ENCODE measurements around the gene TIMP1. TPM values are rescaled to one million over a fixed set of nuclear protein-coding genes. Genes with fewer than 3 reads are reported as not detected.

Gene TIMP1
- total and polyA plus RNA-seq, 4 donors: 775 to 3,088 (median 1,544) TPM

- Histone ChIP-seq H3K4me1 (ENCODE audit: control insufficient read depth in 1 of 2, insufficient read depth in 2 of 2, low read length in 2 of 2) (no peaks in the 10 kb centered on the region), H3K4me3 (ENCODE audit: low read length in 2 of 2) (no peak overlapping the region), H3K9me3 (ENCODE audit: control insufficient read depth, low read length) (no peaks in the 10 kb centered on the region), H3K36me3 (ENCODE audit: control insufficient read depth in 1 of 2, insufficient read depth in 2 of 2, low read length in 1 of 2) (no peaks in the 10 kb centered on the region), H3K27ac (ENCODE audit: low read depth in 1 of 2, low read length in 2 of 2) (no peak overlapping the region), H3K27me3 (ENCODE audit: control insufficient read depth in 1 of 2, insufficient read depth in 2 of 2, low read length in 1 of 2) (no peaks in the 10 kb centered on the region)
- intact Hi-C loops (cut with DNase I): no loop called here
- ATAC-seq (ENCODE audit: low FRiP score): no peak
- 15 to 46% methylated on average over 3 of the region's 3 CpGs for WGBS, 2 donors
- DNase-seq: no peak
Measured at GRCh38 chrX:47577901-47578300, 4.3 kb upstream of the TIMP1 start.

GRCh38 chrX:47578692-47579091 is 3.5 kb upstream of the TIMP1 start:
- H3K36me3 ChIP-seq (ENCODE audit: control insufficient read depth in 1 of 2, insufficient read depth in 2 of 2, low read length in 1 of 2): no peaks in the 10 kb centered on the region
- intact Hi-C loops (cut with DNase I): no loop called here
- 56 to 59% methylated on average over 16 of the region's 16 CpGs for WGBS, 2 donors
- H3K4me1 ChIP-seq (ENCODE audit: control insufficient read depth in 1 of 2, insufficient read depth in 2 of 2, low read length in 2 of 2): no peaks in the 10 kb centered on the region
- H3K4me3 ChIP-seq (ENCODE audit: low read length in 2 of 2): no peak overlapping the region
- no peaks in the 10 kb centered on the region for H3K27me3 ChIP-seq (ENCODE audit: control insufficient read depth in 1 of 2, insufficient read depth in 2 of 2, low read length in 1 of 2)
- no peak for ATAC-seq (ENCODE audit: low FRiP score)
- H3K9me3 ChIP-seq (ENCODE audit: control insufficient read depth, low read length): no peaks in the 10 kb centered on the region
- H3K27ac ChIP-seq (ENCODE audit: low read depth in 1 of 2, low read length in 2 of 2): no peak overlapping the region
- no peak for DNase-seq

- intact Hi-C loops (cut with DNase I): no loop called here
- Histone ChIP-seq H3K27ac (ENCODE audit: low read depth in 1 of 2, low read length in 2 of 2) (no peak overlapping the region), H3K4me3 (ENCODE audit: low read length in 2 of 2) (no peak overlapping the region), H3K36me3 (ENCODE audit: control insufficient read depth in 1 of 2, insufficient read depth in 2 of 2, low read length in 1 of 2) (no peaks in the 10 kb centered on the region), H3K4me1 (ENCODE audit: control insufficient read depth in 1 of 2, insufficient read depth in 2 of 2, low read length in 2 of 2) (no peaks in the 10 kb centered on the region), H3K27me3 (ENCODE audit: control insufficient read depth in 1 of 2, insufficient read depth in 2 of 2, low read length in 1 of 2) (no peaks in the 10 kb centered on the region), H3K9me3 (ENCODE audit: control insufficient read depth, low read length) (no peaks in the 10 kb centered on the region)
- DNase-seq: peak in 1 of 2 donors; percentile 72
- WGBS, 2 donors: 68 to 69% methylated on average over 9 of the region's 9 CpGs
- ATAC-seq (ENCODE audit: low FRiP score): no peak
Measured at GRCh38 chrX:47579537-47579936, 2.7 kb upstream of the TIMP1 start.

GRCh38 chrX:47583240-47583861 is 1.1 kb downstream of the TIMP1 start:
- no peak for DNase-seq
- WGBS, 2 donors: 52 to 70% methylated on average over 8 of the region's 8 CpGs
- intact Hi-C loops (cut with DNase I): loop anchor here in 1 of 2 donors (10.0 kb wide), 1 partner anchor 61 kb away; no protein-coding TSS in a partner anchor
- ATAC-seq (ENCODE audit: low FRiP score): no peak
- Histone ChIP-seq H3K4me1 (ENCODE audit: control insufficient read depth in 1 of 2, insufficient read depth in 2 of 2, low read length in 2 of 2) (no peaks in the 10 kb centered on the region), H3K27ac (ENCODE audit: low read depth in 1 of 2, low read length in 2 of 2) (peak overlapping the region in 1 of 2 donors; percentile 67), H3K4me3 (ENCODE audit: low read length in 2 of 2) (peak overlapping the region in 1 of 2 donors; percentile 34), H3K9me3 (ENCODE audit: control insufficient read depth, low read length) (no peaks in the 10 kb centered on the region), H3K36me3 (ENCODE audit: control insufficient read depth in 1 of 2, insufficient read depth in 2 of 2, low read length in 1 of 2) (no peaks in the 10 kb centered on the region), H3K27me3 (ENCODE audit: control insufficient read depth in 1 of 2, insufficient read depth in 2 of 2, low read length in 1 of 2) (no peaks in the 10 kb centered on the region)

- ATAC-seq (ENCODE audit: low FRiP score): no peak
- no peak overlapping the region for H3K4me3 ChIP-seq (ENCODE audit: low read length in 2 of 2)
- 70 to 74% methylated on average over 6 of the region's 6 CpGs for WGBS, 2 donors
- H3K9me3 ChIP-seq (ENCODE audit: control insufficient read depth, low read length): no peaks in the 10 kb centered on the region
- no peaks in the 10 kb centered on the region for H3K4me1 ChIP-seq (ENCODE audit: control insufficient read depth in 1 of 2, insufficient read depth in 2 of 2, low read length in 2 of 2)
- H3K36me3 ChIP-seq (ENCODE audit: control insufficient read depth in 1 of 2, insufficient read depth in 2 of 2, low read length in 1 of 2): no peaks in the 10 kb centered on the region
- intact Hi-C loops (cut with DNase I): loop anchor here in 1 of 2 donors (10.0 kb wide), 1 partner anchor 60 kb away; no protein-coding TSS in a partner anchor
- H3K27me3 ChIP-seq (ENCODE audit: control insufficient read depth in 1 of 2, insufficient read depth in 2 of 2, low read length in 1 of 2): no peaks in the 10 kb centered on the region
- peak overlapping the region in 1 of 2 donors; percentile 29 for H3K27ac ChIP-seq (ENCODE audit: low read depth in 1 of 2, low read length in 2 of 2)
- DNase-seq: no peak
Measured at GRCh38 chrX:47584714-47585113, 2.5 kb downstream of the TIMP1 start.

- 61 to 70% methylated on average over 16 of the region's 16 CpGs for WGBS, 2 donors
- no peaks in the 10 kb centered on the region for H3K36me3 ChIP-seq (ENCODE audit: control insufficient read depth in 1 of 2, insufficient read depth in 2 of 2, low read length in 1 of 2)
- H3K9me3 ChIP-seq (ENCODE audit: control insufficient read depth, low read length): no peaks in the 10 kb centered on the region
- no peak for DNase-seq
- H3K4me3 ChIP-seq (ENCODE audit: low read length in 2 of 2): no peak overlapping the region
- peak overlapping the region in 1 of 2 donors; percentile 29 for H3K27ac ChIP-seq (ENCODE audit: low read depth in 1 of 2, low read length in 2 of 2)
- H3K4me1 ChIP-seq (ENCODE audit: control insufficient read depth in 1 of 2, insufficient read depth in 2 of 2, low read length in 2 of 2): no peaks in the 10 kb centered on the region
- H3K27me3 ChIP-seq (ENCODE audit: control insufficient read depth in 1 of 2, insufficient read depth in 2 of 2, low read length in 1 of 2): no peaks in the 10 kb centered on the region
- intact Hi-C loops (cut with DNase I): loop anchor here in 1 of 2 donors (10.0 kb wide), 1 partner anchor 60 kb away; no protein-coding TSS in a partner anchor
- no peak for ATAC-seq (ENCODE audit: low FRiP score)
Measured at GRCh38 chrX:47585273-47585672, 3.0 kb downstream of the TIMP1 start.

- intact Hi-C loops (cut with DNase I): loop anchor here in 1 of 2 donors (10.0 kb wide), 1 partner anchor 59 kb away; no protein-coding TSS in a partner anchor
- WGBS, 2 donors: 69 to 71% methylated on average over 11 of the region's 11 CpGs
- Histone ChIP-seq H3K4me3 (ENCODE audit: low read length in 2 of 2) (no peak overlapping the region), H3K36me3 (ENCODE audit: control insufficient read depth in 1 of 2, insufficient read depth in 2 of 2, low read length in 1 of 2) (no peaks in the 10 kb centered on the region), H3K27ac (ENCODE audit: low read depth in 1 of 2, low read length in 2 of 2) (no peak overlapping the region), H3K27me3 (ENCODE audit: control insufficient read depth in 1 of 2, insufficient read depth in 2 of 2, low read length in 1 of 2) (no peaks in the 10 kb centered on the region), H3K9me3 (ENCODE audit: control insufficient read depth, low read length) (no peaks in the 10 kb centered on the region), H3K4me1 (ENCODE audit: control insufficient read depth in 1 of 2, insufficient read depth in 2 of 2, low read length in 2 of 2) (no peaks in the 10 kb centered on the region)
- DNase-seq (no peak), ATAC-seq (ENCODE audit: low FRiP score) (no peak)
Measured at GRCh38 chrX:47586043-47586787, 4.0 kb downstream of the TIMP1 start.

GRCh38 chrX:47587091-47587891 is 5.1 kb downstream of the TIMP1 start:
- Histone ChIP-seq H3K4me3 (ENCODE audit: low read length in 2 of 2) (no peak overlapping the region), H3K9me3 (ENCODE audit: control insufficient read depth, low read length) (no peaks in the 10 kb centered on the region), H3K4me1 (ENCODE audit: control insufficient read depth in 1 of 2, insufficient read depth in 2 of 2, low read length in 2 of 2) (no peaks in the 10 kb centered on the region), H3K36me3 (ENCODE audit: control insufficient read depth in 1 of 2, insufficient read depth in 2 of 2, low read length in 1 of 2) (no peaks in the 10 kb centered on the region), H3K27me3 (ENCODE audit: control insufficient read depth in 1 of 2, insufficient read depth in 2 of 2, low read length in 1 of 2) (no peaks in the 10 kb centered on the region), H3K27ac (ENCODE audit: low read depth in 1 of 2, low read length in 2 of 2) (no peak overlapping the region)
- no peak for DNase-seq
- intact Hi-C loops (cut with DNase I): loop anchor here in 1 of 2 donors (10.0 kb wide), 1 partner anchor 58 kb away; no protein-coding TSS in a partner anchor
- WGBS, 2 donors: 38 to 73% methylated on average over 4 of the region's 4 CpGs
- ATAC-seq (ENCODE audit: low FRiP score): no peak

Data from aorta (tissue), 5 donors.